Measurements from ENCODE around the gene DIP2A. TPM values are rescaled to one million over a fixed set of nuclear protein-coding genes. Genes with fewer than 3 reads are reported as not detected.

DIP2A gene
- total RNA-seq, 2 donors from 2014 or later, result 51.0 to 52.2 TPM

DNA sequence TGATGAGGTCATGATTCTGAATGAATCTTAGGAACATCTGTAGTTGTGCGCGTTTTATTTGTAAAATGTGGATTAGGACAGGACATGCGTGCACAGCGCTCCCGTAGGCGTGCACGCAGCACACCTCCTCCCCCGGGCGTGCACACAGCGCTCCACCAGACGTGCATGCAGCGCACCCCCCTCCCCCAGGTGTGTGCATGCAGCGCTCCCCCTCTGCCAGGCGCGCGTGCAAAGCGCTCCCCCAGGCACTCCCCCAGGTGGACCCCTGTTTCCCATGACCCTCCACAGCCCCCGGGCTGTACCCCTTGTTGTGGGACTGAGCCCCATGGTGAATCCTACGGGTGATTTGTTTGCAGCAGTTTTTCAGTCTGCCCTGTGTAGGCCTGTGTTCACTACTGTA is 84.6 kb downstream of the DIP2A start:
- WGBS, 2 experiments (ENCODE audit: insufficient coverage in 1 of 2, insufficient read length in 1 of 2), result 92 to 95% methylated on average over 12 to 19 of the region's 19 CpGs
- H3K4me3 ChIP-seq (ENCODE audit: low read length), result no peak overlapping the region
- H3K4me1 ChIP-seq (ENCODE audit: control insufficient read depth, insufficient read depth, low read length), result no peaks in the 10 kb centered on the region
- H3K27ac ChIP-seq (ENCODE audit: low read depth, low read length), result no peak overlapping the region
- TF ChIP-seq, protein P1, sequence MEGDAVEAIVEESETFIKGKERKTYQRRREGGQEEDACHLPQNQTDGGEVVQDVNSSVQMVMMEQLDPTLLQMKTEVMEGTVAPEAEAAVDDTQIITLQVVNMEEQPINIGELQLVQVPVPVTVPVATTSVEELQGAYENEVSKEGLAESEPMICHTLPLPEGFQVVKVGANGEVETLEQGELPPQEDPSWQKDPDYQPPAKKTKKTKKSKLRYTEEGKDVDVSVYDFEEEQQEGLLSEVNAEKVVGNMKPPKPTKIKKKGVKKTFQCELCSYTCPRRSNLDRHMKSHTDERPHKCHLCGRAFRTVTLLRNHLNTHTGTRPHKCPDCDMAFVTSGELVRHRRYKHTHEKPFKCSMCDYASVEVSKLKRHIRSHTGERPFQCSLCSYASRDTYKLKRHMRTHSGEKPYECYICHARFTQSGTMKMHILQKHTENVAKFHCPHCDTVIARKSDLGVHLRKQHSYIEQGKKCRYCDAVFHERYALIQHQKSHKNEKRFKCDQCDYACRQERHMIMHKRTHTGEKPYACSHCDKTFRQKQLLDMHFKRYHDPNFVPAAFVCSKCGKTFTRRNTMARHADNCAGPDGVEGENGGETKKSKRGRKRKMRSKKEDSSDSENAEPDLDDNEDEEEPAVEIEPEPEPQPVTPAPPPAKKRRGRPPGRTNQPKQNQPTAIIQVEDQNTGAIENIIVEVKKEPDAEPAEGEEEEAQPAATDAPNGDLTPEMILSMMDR (conservative IDR thresholded peaks at IDR 0.05), result no peak
- H3K9me3 Mint-ChIP-seq, result peaks cover 3% of the 10 kb centered on the region
- no peak for DNase-seq
- no peak overlapping the region for H3K27ac Mint-ChIP-seq
- H3K9ac ChIP-seq (ENCODE audit: extremely low read depth, low read length, poor library complexity, severe bottlenecking), result no peak overlapping the region
- no peaks in the 10 kb centered on the region for H3K9me3 ChIP-seq (ENCODE audit: control insufficient read depth, low read length)
- H3K27me3 Mint-ChIP-seq (ENCODE audit: insufficient read depth), result no peaks in the 10 kb centered on the region
- H3K36me3 ChIP-seq (ENCODE audit: control insufficient read depth, insufficient read depth, low read length), result peaks cover 66% of the 10 kb centered on the region
- no peak overlapping the region for H3K4me3 Mint-ChIP-seq
- no peaks in the 10 kb centered on the region for H3K27me3 ChIP-seq (ENCODE audit: control insufficient read depth, insufficient read depth, low read length, poor library complexity, severe bottlenecking)
- no peaks in the 10 kb centered on the region for H3K4me1 Mint-ChIP-seq
- peaks cover 70% of the 10 kb centered on the region for H3K36me3 Mint-ChIP-seq (ENCODE audit: low read depth)

DNA sequence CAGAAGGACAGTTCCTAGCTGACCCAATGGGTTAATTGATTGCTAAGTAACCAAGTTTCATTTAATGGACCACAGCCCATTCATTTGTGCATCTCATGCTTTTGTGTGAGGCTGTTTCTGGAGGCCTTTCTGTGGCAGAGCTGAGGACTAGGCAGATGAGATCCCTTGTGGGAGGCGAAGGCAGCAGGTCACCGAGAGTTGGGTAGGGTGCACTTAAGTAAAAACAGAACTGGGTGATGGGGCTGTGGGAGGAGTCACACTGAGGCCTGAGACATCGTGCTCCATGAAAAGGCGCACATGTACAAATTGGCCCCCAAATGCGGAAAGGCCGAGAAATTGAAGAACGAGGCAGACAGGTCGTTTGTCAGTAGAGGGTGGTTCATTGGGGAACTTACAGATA is 85.3 kb downstream of the DIP2A start:
- Histone ChIP-seq H3K9me3 (ENCODE audit: control insufficient read depth, low read length) (no peaks in the 10 kb centered on the region), H3K27ac (ENCODE audit: low read depth, low read length) (no peak overlapping the region), H3K4me1 (ENCODE audit: control insufficient read depth, insufficient read depth, low read length) (no peaks in the 10 kb centered on the region), H3K4me3 (ENCODE audit: low read length) (no peak overlapping the region), H3K9ac (ENCODE audit: extremely low read depth, low read length, poor library complexity, severe bottlenecking) (no peak overlapping the region), H3K27me3 (ENCODE audit: control insufficient read depth, insufficient read depth, low read length, poor library complexity, severe bottlenecking) (no peaks in the 10 kb centered on the region), H3K36me3 (ENCODE audit: control insufficient read depth, insufficient read depth, low read length) (peaks cover 73% of the 10 kb centered on the region)
- DNase-seq, result no peak
- H3K36me3 Mint-ChIP-seq (ENCODE audit: low read depth), result peaks cover 74% of the 10 kb centered on the region
- TF ChIP-seq, protein P1 (conservative IDR thresholded peaks at IDR 0.05), result no peak
- no peaks in the 10 kb centered on the region for H3K4me1 Mint-ChIP-seq
- no peak overlapping the region for H3K4me3 Mint-ChIP-seq
- H3K27ac Mint-ChIP-seq, result no peak overlapping the region
- H3K9me3 Mint-ChIP-seq, result peaks cover 3% of the 10 kb centered on the region
- H3K27me3 Mint-ChIP-seq (ENCODE audit: insufficient read depth), result no peaks in the 10 kb centered on the region
- 96 to 97% methylated on average over 7 to 8 of the region's 8 CpGs for WGBS, 2 experiments (ENCODE audit: insufficient coverage in 1 of 2, insufficient read length in 1 of 2)

DNA sequence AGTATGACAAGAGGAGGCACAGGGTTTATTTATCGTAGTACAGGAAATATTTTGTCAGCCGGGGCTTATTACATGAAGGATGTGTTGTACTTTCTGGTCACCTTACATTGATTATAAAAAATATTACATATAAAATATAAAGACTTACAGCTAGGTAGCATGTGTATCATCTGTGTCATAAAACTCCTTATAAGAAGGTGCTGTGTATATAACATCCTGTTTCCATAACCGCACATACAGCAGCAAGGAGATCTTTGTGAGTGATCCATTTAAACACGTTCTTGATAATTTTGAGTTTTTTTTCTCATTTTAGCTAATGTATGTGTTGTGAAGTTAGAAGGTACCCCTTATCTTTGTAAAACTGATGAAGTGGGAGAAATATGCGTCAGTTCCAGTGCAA is 86.1 kb downstream of the DIP2A start:
- no peak for DNase-seq
- Mint-ChIP-seq H3K27me3 (ENCODE audit: insufficient read depth) (no peaks in the 10 kb centered on the region), H3K4me1 (no peaks in the 10 kb centered on the region), H3K36me3 (ENCODE audit: low read depth) (peaks cover 73% of the 10 kb centered on the region), H3K9me3 (peaks cover 3% of the 10 kb centered on the region), H3K27ac (no peak overlapping the region), H3K4me3 (no peak overlapping the region)
- Histone ChIP-seq H3K27ac (ENCODE audit: low read depth, low read length) (no peak overlapping the region), H3K4me1 (ENCODE audit: control insufficient read depth, insufficient read depth, low read length) (no peaks in the 10 kb centered on the region), H3K4me3 (ENCODE audit: low read length) (no peak overlapping the region), H3K9ac (ENCODE audit: extremely low read depth, low read length, poor library complexity, severe bottlenecking) (no peak overlapping the region), H3K36me3 (ENCODE audit: control insufficient read depth, insufficient read depth, low read length) (peaks cover 68% of the 10 kb centered on the region), H3K27me3 (ENCODE audit: control insufficient read depth, insufficient read depth, low read length, poor library complexity, severe bottlenecking) (no peaks in the 10 kb centered on the region), H3K9me3 (ENCODE audit: control insufficient read depth, low read length) (no peaks in the 10 kb centered on the region)
- WGBS, 2 experiments (ENCODE audit: insufficient coverage in 1 of 2, insufficient read length in 1 of 2), result 94 to 97% methylated on average over 3 to 4 of the region's 5 CpGs
- TF ChIP-seq, protein P1 (conservative IDR thresholded peaks at IDR 0.05), result no peak

All from endodermal cell (in vitro differentiated cells).